Kidney glomerular epithelial cell (primary cell): ENCODE results near the gene CCNL1.
"Not testable (repeated sequence)": the region's sequence is repeated elsewhere in the genome, so short reads cannot be mapped to it uniquely, and the experiment has no call there.

Source experiments
- DNase-seq: peaks from one replicate; lab custom pipeline; 2025; lab: John Stamatoyannopoulos, UW

CCNL1 gene

GRCh38 chr3:157170861-157171260 lies 10.9 kb upstream of the CCNL1 start:
- DNase-seq = no peak

GRCh38 chr3:157167371-157168042 lies 7.6 kb upstream of the CCNL1 start:
- DNase-seq = no peak

GRCh38 chr3:157166561-157166960 lies 6.6 kb upstream of the CCNL1 start:
- peak; percentile 48 for DNase-seq

- no peak for DNase-seq
Measured at GRCh38 chr3:157166115-157166514, 6.2 kb upstream of the CCNL1 start.

GRCh38 chr3:157163217-157163953 lies 3.4 kb upstream of the CCNL1 start:
- DNase-seq = no peak

- DNase-seq = not testable (repeated sequence)
Measured at GRCh38 chr3:157162620-157163019, 2.7 kb upstream of the CCNL1 start.

GRCh38 chr3:157160658-157161424 lies 894 bp upstream of the CCNL1 start:
- peak; percentile 96 for DNase-seq

- DNase-seq = peak; percentile 38
Measured at GRCh38 chr3:157159037-157159761, 748 bp downstream of the CCNL1 start.

GRCh38 chr3:157157836-157158235 lies 2.1 kb downstream of the CCNL1 start:
- no peak for DNase-seq

- DNase-seq = peak; percentile 11
Measured at GRCh38 chr3:157156837-157157635, 2.9 kb downstream of the CCNL1 start.

GRCh38 chr3:157155591-157155990 lies 4.4 kb downstream of the CCNL1 start:
- no peak for DNase-seq

- peak; percentile 18 for DNase-seq
Measured at GRCh38 chr3:157154563-157155330, 5.2 kb downstream of the CCNL1 start.

- no peak for DNase-seq
Measured at GRCh38 chr3:157152930-157153329, 7.0 kb downstream of the CCNL1 start.

- no peak for DNase-seq
Measured at GRCh38 chr3:157152438-157152837, 7.5 kb downstream of the CCNL1 start.

GRCh38 chr3:157151627-157152026 lies 8.3 kb downstream of the CCNL1 start:
- no peak for DNase-seq

GRCh38 chr3:157151151-157151550 lies 8.8 kb downstream of the CCNL1 start:
- no peak for DNase-seq

- DNase-seq = no peak
Measured at GRCh38 chr3:157149136-157149696, 10.7 kb downstream of the CCNL1 start.

- DNase-seq = no peak
Measured at GRCh38 chr3:157148196-157148889, 11.6 kb downstream of the CCNL1 start.

- DNase-seq = no peak
Measured at GRCh38 chr3:157147099-157147803, 12.7 kb downstream of the CCNL1 start.
